ENCODE measurements around the gene ZFX. TPM values are rescaled to one million over a fixed set of nuclear protein-coding genes. Genes with fewer than 3 reads are reported as not detected.
"Not testable (repeated sequence)": the region's sequence is repeated elsewhere in the genome, so short reads cannot be mapped to it uniquely, and the experiment has no call there.

Gene ZFX
- 10.5 and 11.9 TPM in 2 replicates for total RNA-seq (2014; rRNA removed; shearing (Covaris generic))

DNA sequence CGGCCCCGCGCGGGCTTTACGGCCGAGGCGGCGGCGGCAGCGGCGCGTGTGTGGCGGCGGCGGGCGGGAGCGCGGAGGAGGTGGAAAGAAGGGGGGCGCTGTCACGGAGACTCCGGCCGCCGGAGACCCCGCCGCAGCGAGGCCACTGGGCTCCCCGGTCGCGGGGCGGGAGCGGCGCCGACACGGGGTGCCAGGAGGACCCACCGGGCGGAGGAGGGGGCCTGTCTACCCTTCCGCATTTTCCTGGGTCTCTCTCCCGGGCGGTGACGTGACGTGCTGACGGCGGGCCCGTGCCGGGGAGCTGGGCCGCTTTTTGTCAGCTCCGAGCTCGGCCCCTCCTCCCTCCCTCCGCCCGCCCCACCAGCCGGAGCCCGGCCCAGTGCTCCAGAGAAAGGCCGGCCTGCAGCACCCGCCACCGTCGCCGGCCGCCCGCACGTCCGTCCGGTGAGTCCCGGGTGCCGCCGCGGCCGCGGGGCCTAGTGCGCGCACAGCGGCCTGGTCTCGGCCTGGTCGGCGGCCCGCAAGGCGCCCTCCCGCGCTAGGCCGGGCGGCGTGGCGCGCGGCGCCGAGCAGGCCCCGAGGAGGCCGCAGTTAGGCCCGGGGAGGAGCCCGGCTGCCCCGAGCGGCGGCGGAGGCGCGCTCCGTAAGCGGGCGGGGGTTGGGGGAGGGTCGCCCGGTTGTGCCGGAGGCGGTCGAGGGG, at the start of gene ZFX:
ZFX (plus strand) TSS at position 379 of the 700 bp plus-strand sequence. CDS start 23,014 bp downstream, outside the sequence.
- peak; percentile 50 for DNase-seq (ENCODE audit: low spot score)

- DNase-seq (ENCODE audit: low spot score), result no peak
These were observed 48.8 kb upstream of the ZFX start for GRCh38 chrX:24100713-24101112.

DNA sequence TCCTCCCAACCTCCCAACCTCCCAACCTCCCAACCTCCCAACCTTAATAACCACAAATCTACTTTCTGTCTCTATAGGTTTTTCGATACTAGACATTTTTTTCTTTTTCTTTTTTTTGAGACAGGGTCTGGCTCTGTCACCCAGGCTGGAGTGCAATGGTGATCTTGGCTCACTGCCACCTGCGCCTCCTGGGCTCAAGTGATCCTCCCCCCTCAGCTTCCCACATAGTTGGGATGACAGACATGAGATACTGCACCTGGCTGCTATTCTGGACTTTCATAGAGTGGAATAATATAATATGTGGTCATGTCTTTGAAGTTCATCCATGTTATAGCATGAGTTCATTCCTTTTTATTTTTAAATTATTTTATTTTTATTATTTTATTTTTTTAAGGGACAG, 39.5 kb upstream of the ZFX start:
- DNase-seq (ENCODE audit: low spot score), result no peak

- DNase-seq (ENCODE audit: low spot score), result no peak
These were observed 36.3 kb upstream of the ZFX start for GRCh38 chrX:24113181-24113580.

DNA sequence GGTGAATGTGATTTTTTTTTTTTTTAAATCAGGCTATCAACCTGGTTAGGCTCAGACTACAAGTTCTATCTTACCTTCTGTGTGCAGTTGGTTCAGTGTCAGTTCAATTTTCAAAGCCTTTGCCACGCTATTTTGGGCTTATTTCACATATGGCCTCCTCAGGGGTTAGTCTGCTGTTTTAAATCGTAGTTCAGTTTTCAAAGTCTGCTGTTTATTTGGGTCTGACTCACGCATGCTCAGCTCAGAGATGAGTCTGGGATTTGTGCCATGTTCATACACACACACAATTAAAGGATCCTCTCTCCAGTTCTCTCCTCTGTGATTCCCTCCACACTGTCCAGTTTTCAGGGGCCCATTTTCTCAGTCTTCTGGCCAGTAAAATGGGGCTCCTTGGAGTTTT, 32.3 kb upstream of the ZFX start:
- DNase-seq (ENCODE audit: low spot score), result no peak

- no peak for DNase-seq (ENCODE audit: low spot score)
These were observed 25.2 kb upstream of the ZFX start for GRCh38 chrX:24124244-24124799.

DNA sequence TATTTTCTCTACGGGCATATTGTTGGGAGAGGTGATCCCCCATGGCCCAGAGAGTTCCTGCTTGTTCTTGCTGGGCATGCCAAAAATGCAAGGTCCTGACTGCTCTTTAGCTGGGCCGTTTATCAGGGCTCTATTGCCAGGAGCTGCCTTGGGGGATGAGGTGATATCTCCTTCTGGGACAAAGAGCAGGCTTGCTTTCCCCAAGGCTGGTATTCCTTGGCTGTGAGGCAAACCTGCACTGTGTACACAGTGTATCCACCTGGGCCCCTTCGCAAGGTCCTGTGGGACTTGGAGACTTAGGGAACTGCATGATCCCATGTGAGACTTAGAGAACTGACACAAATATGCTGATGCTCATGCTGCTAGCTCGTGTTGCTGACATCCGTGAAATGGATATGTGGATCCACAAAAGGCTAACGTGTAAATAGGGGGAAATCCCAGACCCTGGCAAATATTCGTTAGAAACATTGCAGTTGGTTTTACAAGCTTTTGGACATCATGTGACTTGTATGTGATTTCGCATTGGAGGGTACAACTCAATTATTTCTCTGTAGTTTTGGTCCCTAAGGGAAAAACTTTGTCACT, 24.4 kb upstream of the ZFX start:
- no peak for DNase-seq (ENCODE audit: low spot score)

- DNase-seq (ENCODE audit: low spot score), result no peak
These were observed 18.1 kb upstream of the ZFX start for GRCh38 chrX:24131476-24131875.

DNA sequence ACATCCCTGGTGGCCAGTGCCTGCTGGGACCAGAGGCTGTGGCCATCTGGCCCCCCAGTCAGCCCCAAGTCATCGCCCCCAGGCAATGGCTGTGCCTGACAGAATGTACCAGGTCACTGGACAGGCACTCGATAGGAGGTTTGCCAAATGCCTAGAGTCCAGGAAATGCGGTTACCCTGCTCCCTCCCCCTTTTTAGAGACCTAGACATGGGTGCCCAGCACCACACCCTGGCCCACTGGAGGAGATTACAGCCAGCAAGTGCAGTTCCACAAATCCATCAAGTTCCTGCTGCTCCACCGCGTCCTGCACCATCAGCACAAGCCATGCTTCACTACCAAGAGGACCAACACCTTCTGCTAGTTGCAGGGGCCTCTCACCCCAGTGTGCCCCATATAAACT, 16.2 kb upstream of the ZFX start:
- no peak for DNase-seq (ENCODE audit: low spot score)

GRCh38 chrX:24135768-24136167, 13.8 kb upstream of the ZFX start:
- not testable (repeated sequence) for DNase-seq (ENCODE audit: low spot score)

DNA sequence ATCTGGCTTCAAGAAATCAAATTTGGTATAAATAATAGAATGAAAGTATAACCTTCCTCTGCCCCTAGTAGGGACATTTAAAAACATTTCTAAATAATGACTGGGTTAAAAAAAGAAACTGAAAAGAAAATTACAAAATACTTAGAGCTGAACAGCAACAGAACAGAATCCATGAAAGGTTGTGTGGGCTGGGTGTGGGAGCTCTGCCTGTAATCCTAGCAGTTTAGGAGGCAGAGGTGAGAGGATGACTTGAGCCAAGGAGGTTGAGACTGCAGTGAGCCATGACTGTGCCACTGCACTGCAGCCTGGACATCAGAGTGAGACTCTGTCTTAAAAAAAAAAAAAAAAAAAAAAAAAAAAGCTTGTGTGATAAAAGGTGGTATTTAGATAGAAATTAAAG, 12.3 kb upstream of the ZFX start:
- no peak for DNase-seq (ENCODE audit: low spot score)

- DNase-seq (ENCODE audit: low spot score), result not testable (repeated sequence)
These were observed 5.5 kb upstream of the ZFX start for GRCh38 chrX:24143982-24144381.

GRCh38 chrX:24144528-24144927, 5.0 kb upstream of the ZFX start:
- no peak for DNase-seq (ENCODE audit: low spot score)

- peak; percentile 21 for DNase-seq (ENCODE audit: low spot score)
These were observed 4.0 kb upstream of the ZFX start for GRCh38 chrX:24145303-24146186.

- DNase-seq (ENCODE audit: low spot score), result peak; percentile 20
These were observed 3.1 kb upstream of the ZFX start for GRCh38 chrX:24146283-24146949.

DNA sequence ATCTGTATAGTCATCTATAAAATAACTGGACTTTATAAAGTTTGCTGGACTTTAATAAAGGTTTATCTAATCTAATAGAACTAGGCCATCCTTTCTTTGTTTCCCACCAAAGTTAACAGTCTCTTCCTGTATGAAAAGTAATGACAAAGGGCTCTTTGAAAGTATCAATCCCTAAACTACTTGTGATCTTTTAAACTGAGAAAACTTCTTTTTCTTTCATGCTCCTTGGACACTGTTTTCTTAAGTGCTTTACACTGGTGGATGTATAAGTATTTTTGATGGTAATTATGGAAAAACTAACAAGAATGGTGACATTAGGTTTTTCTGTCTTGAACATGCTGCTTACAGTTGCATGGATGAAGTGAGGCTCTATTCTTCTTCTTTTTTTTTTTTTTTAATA, 2.4 kb upstream of the ZFX start:
- DNase-seq (ENCODE audit: low spot score), result no peak

- DNase-seq (ENCODE audit: low spot score), result no peak
These were observed 1.4 kb upstream of the ZFX start for GRCh38 chrX:24148121-24148520.

DNA sequence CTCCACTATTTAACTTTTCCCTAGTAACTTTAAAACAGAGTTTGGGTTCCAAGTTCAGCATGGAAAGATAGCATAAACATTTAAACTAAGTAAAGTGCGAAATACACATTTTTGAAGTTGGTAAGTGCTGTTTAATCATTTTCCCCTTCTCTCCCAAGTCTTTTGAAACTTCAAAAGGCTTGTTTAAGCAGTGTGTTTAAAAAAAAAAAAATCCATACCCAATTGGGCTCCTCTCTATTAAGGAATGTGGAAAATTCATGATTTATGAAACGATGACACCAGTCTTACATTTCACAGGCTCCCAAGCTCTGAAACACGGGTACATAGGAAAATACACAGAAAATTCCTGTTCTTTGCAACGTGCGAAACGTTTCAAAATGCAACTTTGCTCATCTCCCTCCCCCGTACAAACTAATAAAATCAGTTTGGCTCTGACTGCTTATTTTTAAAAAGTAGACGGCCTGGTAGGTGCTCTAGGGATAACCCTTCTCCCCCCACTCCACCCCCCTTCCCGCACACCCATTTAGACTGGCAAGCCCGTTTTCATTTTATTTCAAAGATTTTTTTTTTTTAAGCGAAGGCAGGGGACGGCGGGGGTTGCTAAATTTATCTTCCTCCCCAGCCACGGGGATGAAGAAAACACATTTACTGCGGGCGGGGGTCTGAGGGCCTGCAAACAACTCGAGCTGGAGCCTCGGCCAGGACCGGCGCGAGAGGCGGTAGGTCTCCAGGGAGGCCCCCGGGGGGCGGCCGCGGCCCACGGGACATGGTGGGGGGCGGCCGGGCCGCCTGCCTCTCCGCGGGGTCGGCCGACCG, 786 bp upstream of the ZFX start:
- DNase-seq (ENCODE audit: low spot score), result no peak

DNA sequence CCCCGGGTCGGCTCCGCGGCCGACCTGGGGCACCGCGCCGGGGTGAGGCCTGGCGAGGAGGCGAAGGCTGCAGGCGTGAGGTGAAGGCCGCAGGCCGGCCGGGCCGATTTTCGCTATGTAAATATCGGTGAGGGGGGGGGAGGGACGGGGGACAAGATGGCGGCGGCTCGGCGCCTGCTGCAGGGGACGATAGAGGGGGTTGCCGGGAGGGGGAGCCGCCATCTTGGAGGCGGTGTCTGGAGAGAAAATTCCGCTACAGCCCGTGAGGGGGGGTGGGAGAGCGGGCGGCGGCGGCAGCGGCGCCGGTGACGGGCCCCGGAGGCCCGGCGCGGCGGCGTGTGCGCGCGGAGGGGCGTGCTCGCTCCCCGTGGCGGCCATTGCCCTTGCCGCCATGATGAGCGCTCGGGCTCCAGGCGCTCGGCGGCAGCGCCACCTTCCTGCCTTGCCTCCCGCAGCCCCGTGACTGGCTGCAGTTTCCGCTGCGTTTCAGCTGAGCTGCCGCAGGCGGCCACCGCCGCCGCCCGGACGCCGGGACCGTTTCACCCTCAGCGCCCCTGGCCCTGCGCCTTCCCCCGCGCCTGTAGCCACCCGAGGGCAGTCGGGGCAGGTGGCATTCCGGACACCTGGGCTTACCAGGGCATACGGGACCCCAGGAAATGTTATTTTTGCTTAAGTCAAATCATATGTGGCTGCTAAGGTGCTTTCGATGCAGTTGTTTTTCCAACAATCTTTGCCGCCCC, 692 bp downstream of the ZFX start:
- DNase-seq (ENCODE audit: low spot score), result peak; percentile 75

DNA sequence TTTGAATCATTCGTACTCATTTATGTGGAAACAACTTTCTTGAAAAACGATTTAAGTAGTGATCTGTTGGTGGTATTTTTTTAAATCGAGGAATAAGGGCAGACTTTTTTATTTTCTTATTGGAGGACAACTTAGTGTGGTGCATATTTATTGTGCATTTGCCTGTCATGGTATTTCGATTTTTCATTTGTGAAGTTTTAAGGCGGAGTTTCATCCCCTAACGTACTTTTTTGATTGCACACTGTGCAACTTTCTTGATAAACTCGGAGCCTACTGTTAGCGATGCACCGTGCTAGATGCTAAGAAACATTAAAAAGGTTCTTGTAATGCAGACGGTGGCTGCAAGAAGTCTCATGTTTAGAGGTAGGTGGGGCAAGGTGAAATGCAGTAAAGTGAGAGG, 1.4 kb downstream of the ZFX start:
- no peak for DNase-seq (ENCODE audit: low spot score)

Data from HT-29 (cell line).